SK-N-SH (cell line): Measurements from ENCODE around the gene ALG9.

Source experiments
- CHD2 ChIP-seq: fragments of 150-350 bp; IDR thresholded peaks from 2 replicates; pipeline ENCODE4 v1.6.1; 2018; ENCODE audit warnings: low read length; ENCODE audit not compliant: partially characterized antibody
- CTCF ChIP-seq: fragments of 200-600 bp; sonication (generic); IDR thresholded peaks from 2 replicates; pipeline ENCODE4 v1.6.1; 2017; ENCODE audit warnings: antibody characterized with exemption, mild to moderate bottlenecking, moderate library complexity
- EZH2phosphoT487 ChIP-seq: fragments of 200-600 bp; sonication (generic); IDR thresholded peaks from 2 replicates; pipeline ENCODE4 v1.6.1; 2017; ENCODE audit warnings: low read depth, mixed run types, mild to moderate bottlenecking, antibody characterized with exemption, moderate library complexity, borderline replicate concordance
- GABPA ChIP-seq: IDR thresholded peaks from 2 replicates; pipeline ENCODE4 v1.4.0; 2012; ENCODE audit warnings: low read depth, mild to moderate bottlenecking
- JUND ChIP-seq: IDR thresholded peaks from 2 replicates; pipeline ENCODE4 v1.4.0; 2012
- POLR2AphosphoS5 ChIP-seq: IDR thresholded peaks from 2 replicates; pipeline ENCODE4 v1.6.1; 2012; ENCODE audit warnings: low read depth, low read length
- RAD21 ChIP-seq: IDR thresholded peaks from 2 replicates; pipeline ENCODE4 v1.6.1; 2012; ENCODE audit warnings: mild to moderate bottlenecking, low read length
- SIN3A ChIP-seq: IDR thresholded peaks from 2 replicates; pipeline ENCODE4 v1.6.1; 2012; ENCODE audit warnings: low read depth, mild to moderate bottlenecking, low read length, moderate library complexity, borderline replicate concordance
- USF2 ChIP-seq: fragments of 150-350 bp; IDR thresholded peaks from 2 replicates; pipeline ENCODE4 v1.6.1; 2017; ENCODE audit warnings: antibody characterized with exemption, low read length, low read depth, borderline replicate concordance
- TF ChIP-seq, protein P1 (sequence below): fragments of 150-350 bp; IDR thresholded peaks from 2 replicates; pipeline ENCODE4 v1.6.1; 2016; ENCODE audit warnings: mild to moderate bottlenecking, low read depth, low read length

GRCh38 chr11:111807076-111807475 lies 64.3 kb downstream of the ALG9 start:
- TF ChIP-seq RAD21 (no peak), SIN3A (no peak), CTCF (no peak), EZH2phosphoT487 (no peak), GABPA (no peak), POLR2AphosphoS5 (no peak), USF2 (no peak), CHD2 (no peak), JUND (no peak)
- TF ChIP-seq, protein P1, sequence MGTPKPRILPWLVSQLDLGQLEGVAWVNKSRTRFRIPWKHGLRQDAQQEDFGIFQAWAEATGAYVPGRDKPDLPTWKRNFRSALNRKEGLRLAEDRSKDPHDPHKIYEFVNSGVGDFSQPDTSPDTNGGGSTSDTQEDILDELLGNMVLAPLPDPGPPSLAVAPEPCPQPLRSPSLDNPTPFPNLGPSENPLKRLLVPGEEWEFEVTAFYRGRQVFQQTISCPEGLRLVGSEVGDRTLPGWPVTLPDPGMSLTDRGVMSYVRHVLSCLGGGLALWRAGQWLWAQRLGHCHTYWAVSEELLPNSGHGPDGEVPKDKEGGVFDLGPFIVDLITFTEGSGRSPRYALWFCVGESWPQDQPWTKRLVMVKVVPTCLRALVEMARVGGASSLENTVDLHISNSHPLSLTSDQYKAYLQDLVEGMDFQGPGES = no peak
